Measurements from ENCODE around the gene MORN4. TPM values are rescaled to one million over a fixed set of nuclear protein-coding genes. Genes with fewer than 3 reads are reported as not detected.
"Not testable (repeated sequence)": the region's sequence is repeated elsewhere in the genome, so short reads cannot be mapped to it uniquely, and the experiment has no call there.

MORN4 gene
- total RNA-seq, 4 donors from 2014 or later, result 2.1 to 11.5 (median 4.5) TPM

DNA sequence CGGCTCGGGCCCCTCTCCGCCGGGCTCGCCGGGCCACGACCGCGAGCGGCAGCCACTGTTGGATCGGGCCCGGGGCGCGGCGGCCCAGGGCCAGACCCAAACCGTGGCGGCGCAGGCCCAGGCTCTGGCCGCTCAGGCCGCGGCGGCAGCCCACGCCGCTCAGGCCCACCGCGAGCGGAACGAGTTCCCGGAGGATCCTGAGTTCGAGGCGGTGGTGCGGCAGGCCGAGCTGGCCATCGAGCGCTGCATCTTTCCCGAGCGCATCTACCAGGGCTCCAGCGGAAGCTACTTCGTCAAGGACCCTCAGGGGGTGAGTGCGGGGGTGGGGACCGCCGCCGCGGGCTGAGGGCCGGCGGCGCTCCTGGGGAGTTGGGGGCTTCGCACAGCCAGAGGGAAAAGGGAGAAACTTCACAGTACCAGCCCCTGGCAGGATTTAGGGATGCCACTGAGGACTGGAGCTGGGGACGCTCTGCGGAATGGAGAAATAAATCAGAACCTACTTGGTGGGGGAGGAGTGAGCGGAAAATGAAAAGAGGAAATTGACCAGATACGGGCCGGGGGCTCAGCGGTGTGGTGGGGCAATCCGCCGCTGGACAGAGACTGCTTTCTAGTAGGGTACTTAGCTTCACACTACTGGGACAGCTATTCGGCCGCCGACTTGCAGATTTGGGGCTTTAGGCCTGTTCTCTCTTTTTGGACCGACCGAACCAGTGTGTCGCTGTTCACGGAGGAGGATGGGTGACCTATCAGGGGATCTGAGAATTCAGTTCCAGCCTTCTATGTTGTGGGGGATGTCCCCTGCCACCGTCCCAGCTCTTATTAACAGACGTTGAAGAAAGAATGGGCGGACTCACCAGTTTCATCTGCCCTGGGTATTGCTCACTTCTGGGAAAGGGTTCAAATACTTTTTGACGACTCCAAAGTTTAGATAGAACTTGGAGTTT lies 7.8 kb upstream of the MORN4 start:
- DNase-seq (ENCODE audit: extremely low spot score), result no peak
- TF ChIP-seq EP300 (IDR thresholded peaks at IDR 0.05) (no peak), POLR2AphosphoS5 (IDR thresholded peaks at IDR 0.05) (peak; percentile 15 to 18)
- TF ChIP-seq, protein P1, sequence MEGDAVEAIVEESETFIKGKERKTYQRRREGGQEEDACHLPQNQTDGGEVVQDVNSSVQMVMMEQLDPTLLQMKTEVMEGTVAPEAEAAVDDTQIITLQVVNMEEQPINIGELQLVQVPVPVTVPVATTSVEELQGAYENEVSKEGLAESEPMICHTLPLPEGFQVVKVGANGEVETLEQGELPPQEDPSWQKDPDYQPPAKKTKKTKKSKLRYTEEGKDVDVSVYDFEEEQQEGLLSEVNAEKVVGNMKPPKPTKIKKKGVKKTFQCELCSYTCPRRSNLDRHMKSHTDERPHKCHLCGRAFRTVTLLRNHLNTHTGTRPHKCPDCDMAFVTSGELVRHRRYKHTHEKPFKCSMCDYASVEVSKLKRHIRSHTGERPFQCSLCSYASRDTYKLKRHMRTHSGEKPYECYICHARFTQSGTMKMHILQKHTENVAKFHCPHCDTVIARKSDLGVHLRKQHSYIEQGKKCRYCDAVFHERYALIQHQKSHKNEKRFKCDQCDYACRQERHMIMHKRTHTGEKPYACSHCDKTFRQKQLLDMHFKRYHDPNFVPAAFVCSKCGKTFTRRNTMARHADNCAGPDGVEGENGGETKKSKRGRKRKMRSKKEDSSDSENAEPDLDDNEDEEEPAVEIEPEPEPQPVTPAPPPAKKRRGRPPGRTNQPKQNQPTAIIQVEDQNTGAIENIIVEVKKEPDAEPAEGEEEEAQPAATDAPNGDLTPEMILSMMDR (IDR thresholded peaks at IDR 0.05), result no peak
- Histone ChIP-seq H3K4me3 (peak overlapping the region; percentile 88 to 98 (median 92)), H3K9me3 (no peaks in the 10 kb centered on the region), H3K4me1 (peaks cover 14 to 28% (median 23%) of the 10 kb centered on the region in 4 donors), H3K27me3 (no peaks in the 10 kb centered on the region), H3K36me3 (peaks cover 0 to 24% (median 18%) of the 10 kb centered on the region in 4 donors), H3K27ac (replicated peaks in 1 of 4) (peak overlapping the region; percentile 93 to 96 (median 94))
- intact Hi-C loops (cut with DNase I), result no loop called here
- WGBS, result 3% methylated on average over 23 of the region's 67 CpGs

DNA sequence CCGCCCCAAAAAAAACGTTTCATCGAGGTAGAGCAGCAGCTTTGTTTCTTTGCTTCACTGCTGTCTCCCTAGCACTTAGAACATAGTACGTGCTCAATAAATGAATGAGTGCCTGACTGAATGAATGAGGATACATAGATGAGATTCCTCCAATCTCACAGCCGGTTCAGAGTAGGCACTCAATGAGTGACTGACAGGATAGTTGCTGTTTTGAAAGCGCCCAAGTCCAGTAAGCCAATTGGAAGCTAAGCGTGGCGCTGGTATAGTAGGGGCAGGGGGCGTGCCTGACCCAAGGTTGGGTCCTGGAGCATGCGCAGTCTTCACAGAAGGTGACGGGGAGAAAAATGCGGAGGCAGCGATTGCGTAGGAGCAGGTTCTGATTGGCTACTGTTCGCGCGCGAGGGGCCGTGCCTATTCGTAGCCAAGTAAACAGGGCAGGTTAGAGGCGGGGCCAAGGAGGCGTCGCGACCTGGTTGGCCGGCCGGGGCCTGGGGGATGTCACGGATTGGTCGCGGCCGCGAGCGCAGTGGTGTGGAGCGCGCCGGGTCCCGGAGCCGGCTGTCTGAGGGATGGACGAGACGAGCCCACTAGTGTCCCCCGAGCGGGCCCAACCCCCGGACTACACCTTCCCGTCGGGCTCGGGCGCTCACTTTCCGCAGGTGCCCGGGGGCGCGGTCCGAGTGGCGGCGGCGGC lies 7.0 kb upstream of the MORN4 start, which contains the start of gene PI4K2A:
Gene PI4K2A, plus strand, starts transcription at position 498 of the 694 bp plus-strand sequence. Its CDS starts 72 bp downstream, at position 570.
- peak within 1 kb of the TSS; percentile 88 to 98 (median 92) for H3K4me3 ChIP-seq
- peak within 1 kb of the TSS; percentile 93 to 96 (median 94) for H3K27ac ChIP-seq (replicated peaks in 1 of 4)
- 6% methylated on average over 20 of the region's 54 CpGs for WGBS
- TF ChIP-seq, protein P1 (IDR thresholded peaks at IDR 0.05), result peak in 1 of 3 experiments; percentile 11
- TF ChIP-seq EP300 (IDR thresholded peaks at IDR 0.05) (no peak), POLR2A (IDR thresholded peaks at IDR 0.05; ENCODE audit: low read depth) (peak; percentile 66), POLR2AphosphoS5 (IDR thresholded peaks at IDR 0.05) (peak; percentile 94)
- no peaks in the 10 kb centered on the region for H3K27me3 ChIP-seq
- peak; percentile 100 for DNase-seq (ENCODE audit: extremely low spot score)
- H3K9me3 ChIP-seq, result no peaks in the 10 kb centered on the region
- H3K4me1 ChIP-seq, result peaks cover 14 to 28% (median 23%) of the 10 kb centered on the region in 4 donors
- H3K36me3 ChIP-seq, result peaks cover 0 to 21% (median 16%) of the 10 kb centered on the region in 4 donors
- intact Hi-C loops (cut with DNase I), result no loop called here

DNA sequence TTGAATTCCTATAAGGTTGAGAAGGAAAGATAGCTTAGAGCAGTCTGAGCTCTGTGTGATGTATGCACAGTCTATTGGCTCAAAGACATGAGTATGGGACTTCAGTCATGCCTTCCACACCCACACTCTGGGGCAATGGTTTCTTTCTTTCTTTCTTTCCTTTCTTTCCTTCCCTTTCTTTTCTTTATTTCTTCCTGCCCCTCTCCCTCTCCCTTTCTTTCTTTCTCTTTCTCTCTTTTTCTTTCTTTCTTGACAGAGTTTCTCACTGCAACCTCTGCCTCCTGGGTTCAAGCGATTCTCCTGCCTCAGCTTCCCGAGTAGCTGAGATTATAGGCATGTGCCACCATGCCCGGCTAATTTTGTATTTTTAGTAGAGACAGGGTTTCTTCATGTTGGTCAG lies 5.8 kb upstream of the MORN4 start:
- H3K4me3 ChIP-seq; H3K27ac ChIP-seq (replicated peaks in 1 of 4); DNase-seq (ENCODE audit: extremely low spot score); intact Hi-C loops (cut with DNase I); H3K9me3 ChIP-seq; H3K36me3 ChIP-seq; H3K27me3 ChIP-seq: not testable (repeated sequence)
- WGBS, result 82% methylated on average over 3 of the region's 3 CpGs
- peaks cover 14 to 28% (median 23%) of the 10 kb centered on the region in 4 donors for H3K4me1 ChIP-seq

DNA sequence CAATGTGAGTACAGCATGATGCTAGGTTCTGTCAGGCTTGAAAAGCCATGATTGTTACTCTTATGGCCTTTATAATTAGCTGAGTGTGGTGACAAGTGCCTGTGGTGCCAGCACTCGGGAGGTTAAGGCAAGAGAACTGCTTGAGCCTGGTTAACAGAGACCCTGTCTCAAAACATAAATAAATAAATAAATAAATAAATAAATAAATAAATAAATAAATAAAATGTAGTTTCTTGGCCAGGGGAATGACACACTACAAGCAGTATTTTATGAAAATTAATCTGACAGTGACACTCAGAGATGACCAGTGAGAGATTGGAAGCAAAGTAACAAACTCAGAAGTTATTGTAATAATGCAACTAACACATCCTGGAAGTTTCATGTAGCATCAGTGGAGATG lies 2.3 kb upstream of the MORN4 start:
- intact Hi-C loops (cut with DNase I), result no loop called here
- Histone ChIP-seq H3K4me1 (peaks cover 9 to 18% (median 14%) of the 10 kb centered on the region in 4 donors), H3K27ac (replicated peaks in 1 of 4) (no peak overlapping the region), H3K4me3 (no peak overlapping the region), H3K27me3 (no peaks in the 10 kb centered on the region), H3K36me3 (no peaks in the 10 kb centered on the region), H3K9me3 (no peaks in the 10 kb centered on the region)
- 89% methylated on average over 1 of the region's 1 CpG for WGBS
- DNase-seq (ENCODE audit: extremely low spot score), result no peak
- TF ChIP-seq, protein P1 (IDR thresholded peaks at IDR 0.05), result no peak
- TF ChIP-seq EP300 (IDR thresholded peaks at IDR 0.05) (no peak), POLR2A (IDR thresholded peaks at IDR 0.05; ENCODE audit: low read depth) (no peak), POLR2AphosphoS5 (IDR thresholded peaks at IDR 0.05) (no peak)

DNA sequence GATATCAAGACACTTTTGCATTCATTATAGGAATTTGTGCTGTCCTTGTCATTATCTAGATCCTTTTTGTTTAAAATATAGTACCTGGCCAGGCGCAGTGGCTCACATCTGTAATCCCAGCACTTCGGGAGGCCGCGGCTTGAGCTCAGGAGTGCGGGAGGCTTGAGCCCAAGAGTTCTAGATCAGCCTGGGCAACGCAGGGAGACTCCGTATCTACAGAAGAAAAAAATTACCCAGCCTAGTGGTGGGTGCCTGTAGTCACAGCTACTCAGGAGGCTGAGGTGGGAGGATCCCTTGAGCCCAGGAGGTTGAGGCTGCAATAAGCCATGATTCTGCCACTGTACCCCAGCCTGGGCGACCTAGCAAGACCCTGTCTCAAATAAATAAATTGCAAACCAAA lies 621 bp upstream of the MORN4 start:
- intact Hi-C loops (cut with DNase I), result no loop called here
- DNase-seq (ENCODE audit: extremely low spot score), result no peak
- peak overlapping the region; percentile 44 to 78 (median 72) for H3K27ac ChIP-seq (replicated peaks in 1 of 4)
- H3K4me1 ChIP-seq, result peaks cover 9 to 18% (median 12%) of the 10 kb centered on the region in 4 donors
- no peaks in the 10 kb centered on the region for H3K9me3 ChIP-seq
- WGBS, result 86% methylated on average over 8 of the region's 8 CpGs
- no peaks in the 10 kb centered on the region for H3K27me3 ChIP-seq
- TF ChIP-seq POLR2AphosphoS5 (IDR thresholded peaks at IDR 0.05), result no peak
- no peak for TF ChIP-seq POLR2A (IDR thresholded peaks at IDR 0.05; ENCODE audit: low read depth)
- no peak for TF ChIP-seq EP300 (IDR thresholded peaks at IDR 0.05)
- TF ChIP-seq, protein P1 (IDR thresholded peaks at IDR 0.05), result peak in 2 of 3 experiments; percentile 5 to 26
- peak overlapping the region; percentile 76 to 81 (median 78) for H3K4me3 ChIP-seq
- H3K36me3 ChIP-seq, result no peaks in the 10 kb centered on the region
